ENCODE measurements around the gene NUDT22. TPM values are rescaled to one million over a fixed set of nuclear protein-coding genes. Genes with fewer than 3 reads are reported as not detected.

Gene NUDT22
- polyA plus RNA-seq, 1 donor: 33.8 TPM

- H3K4me3 ChIP-seq (ENCODE audit: low read length): peak overlapping the region; percentile 98
- no peak overlapping the region for H3K27ac ChIP-seq (ENCODE audit: low read length)
- no peak for DNase-seq
- WGBS (ENCODE audit: insufficient coverage, low lambda C conversion rate): no CpG with 5 or more reads among the region's 3 CpGs
- H3K36me3 ChIP-seq (ENCODE audit: control insufficient read depth, insufficient read depth, low read length): peaks cover 15% of the 10 kb centered on the region
- no peaks in the 10 kb centered on the region for H3K27me3 ChIP-seq (ENCODE audit: control insufficient read depth, insufficient read depth, low read length)
- no peaks in the 10 kb centered on the region for H3K9me3 ChIP-seq (ENCODE audit: control insufficient read depth, low read depth, low read length)
- peaks cover 45% of the 10 kb centered on the region for H3K4me1 ChIP-seq (ENCODE audit: control insufficient read depth, insufficient read depth, low read length)
These were observed 1.4 kb downstream of the NUDT22 start for GRCh38 chr11:64227405-64227956.

- Histone ChIP-seq H3K9me3 (ENCODE audit: control insufficient read depth, low read depth, low read length) (no peaks in the 10 kb centered on the region), H3K27ac (ENCODE audit: low read length) (peak overlapping the region; percentile 85), H3K4me1 (ENCODE audit: control insufficient read depth, insufficient read depth, low read length) (peaks cover 47% of the 10 kb centered on the region), H3K27me3 (ENCODE audit: control insufficient read depth, insufficient read depth, low read length) (no peaks in the 10 kb centered on the region), H3K36me3 (ENCODE audit: control insufficient read depth, insufficient read depth, low read length) (peaks cover 3% of the 10 kb centered on the region), H3K4me3 (ENCODE audit: low read length) (peak overlapping the region; percentile 87)
- no CpG with 5 or more reads among the region's 12 CpGs for WGBS (ENCODE audit: insufficient coverage, low lambda C conversion rate)
- DNase-seq: no peak
These were observed 3.1 kb downstream of the NUDT22 start for GRCh38 chr11:64229090-64229743.

- Histone ChIP-seq H3K27ac (ENCODE audit: low read length) (peak overlapping the region; percentile 85), H3K4me1 (ENCODE audit: control insufficient read depth, insufficient read depth, low read length) (peaks cover 47% of the 10 kb centered on the region), H3K4me3 (ENCODE audit: low read length) (peak overlapping the region; percentile 87), H3K36me3 (ENCODE audit: control insufficient read depth, insufficient read depth, low read length) (no peaks in the 10 kb centered on the region), H3K27me3 (ENCODE audit: control insufficient read depth, insufficient read depth, low read length) (no peaks in the 10 kb centered on the region), H3K9me3 (ENCODE audit: control insufficient read depth, low read depth, low read length) (no peaks in the 10 kb centered on the region)
- 0% methylated on average over 1 of the region's 13 CpGs for WGBS (ENCODE audit: insufficient coverage, low lambda C conversion rate)
- DNase-seq: peak in 1 of 2 donors; percentile 72
These were observed 3.7 kb downstream of the NUDT22 start for GRCh38 chr11:64229744-64230170.

GRCh38 chr11:64230171-64230984 is 4.3 kb downstream of the NUDT22 start, which contains the start of gene DNAJC4:
Gene DNAJC4 (plus strand): TSS chr11:64230548. CDS start chr11:64230855, 307 bp downstream.
- no CpG with 5 or more reads among the region's 62 CpGs for WGBS (ENCODE audit: insufficient coverage, low lambda C conversion rate)
- no peaks in the 10 kb centered on the region for H3K36me3 ChIP-seq (ENCODE audit: control insufficient read depth, insufficient read depth, low read length)
- peak; percentile 92 to 96 for DNase-seq
- H3K4me1 ChIP-seq (ENCODE audit: control insufficient read depth, insufficient read depth, low read length): peaks cover 44% of the 10 kb centered on the region
- H3K4me3 ChIP-seq (ENCODE audit: low read length): peak within 1 kb of the TSS; percentile 87
- H3K27me3 ChIP-seq (ENCODE audit: control insufficient read depth, insufficient read depth, low read length): no peaks in the 10 kb centered on the region
- H3K9me3 ChIP-seq (ENCODE audit: control insufficient read depth, low read depth, low read length): no peaks in the 10 kb centered on the region
- peak within 1 kb of the TSS; percentile 85 for H3K27ac ChIP-seq (ENCODE audit: low read length)

- WGBS (ENCODE audit: insufficient coverage, low lambda C conversion rate): no CpG with 5 or more reads among the region's 8 CpGs
- Histone ChIP-seq H3K36me3 (ENCODE audit: control insufficient read depth, insufficient read depth, low read length) (peaks cover 2% of the 10 kb centered on the region), H3K27me3 (ENCODE audit: control insufficient read depth, insufficient read depth, low read length) (no peaks in the 10 kb centered on the region), H3K4me3 (ENCODE audit: low read length) (peak overlapping the region; percentile 87), H3K4me1 (ENCODE audit: control insufficient read depth, insufficient read depth, low read length) (peaks cover 48% of the 10 kb centered on the region), H3K27ac (ENCODE audit: low read length) (peak overlapping the region; percentile 85), H3K9me3 (ENCODE audit: control insufficient read depth, low read depth, low read length) (no peaks in the 10 kb centered on the region)
- DNase-seq: no peak
These were observed 4.9 kb downstream of the NUDT22 start for GRCh38 chr11:64230985-64231365.

GRCh38 chr11:64231546-64231945 is 5.5 kb downstream of the NUDT22 start:
- Histone ChIP-seq H3K27me3 (ENCODE audit: control insufficient read depth, insufficient read depth, low read length) (no peaks in the 10 kb centered on the region), H3K27ac (ENCODE audit: low read length) (no peak overlapping the region), H3K4me1 (ENCODE audit: control insufficient read depth, insufficient read depth, low read length) (peaks cover 47% of the 10 kb centered on the region), H3K9me3 (ENCODE audit: control insufficient read depth, low read depth, low read length) (no peaks in the 10 kb centered on the region), H3K36me3 (ENCODE audit: control insufficient read depth, insufficient read depth, low read length) (peaks cover 5% of the 10 kb centered on the region), H3K4me3 (ENCODE audit: low read length) (no peak overlapping the region)
- no peak for DNase-seq
- WGBS (ENCODE audit: insufficient coverage, low lambda C conversion rate): no CpG with 5 or more reads among the region's 7 CpGs

GRCh38 chr11:64232182-64232966 is 6.3 kb downstream of the NUDT22 start:
- Histone ChIP-seq H3K4me3 (ENCODE audit: low read length) (no peak overlapping the region), H3K4me1 (ENCODE audit: control insufficient read depth, insufficient read depth, low read length) (peaks cover 45% of the 10 kb centered on the region), H3K27me3 (ENCODE audit: control insufficient read depth, insufficient read depth, low read length) (no peaks in the 10 kb centered on the region), H3K9me3 (ENCODE audit: control insufficient read depth, low read depth, low read length) (no peaks in the 10 kb centered on the region), H3K36me3 (ENCODE audit: control insufficient read depth, insufficient read depth, low read length) (peaks cover 5% of the 10 kb centered on the region), H3K27ac (ENCODE audit: low read length) (no peak overlapping the region)
- no CpG with 5 or more reads among the region's 15 CpGs for WGBS (ENCODE audit: insufficient coverage, low lambda C conversion rate)
- DNase-seq: no peak

GRCh38 chr11:64232967-64233315 is 6.9 kb downstream of the NUDT22 start:
- DNase-seq: no peak
- Histone ChIP-seq H3K27ac (ENCODE audit: low read length) (no peak overlapping the region), H3K4me3 (ENCODE audit: low read length) (no peak overlapping the region), H3K4me1 (ENCODE audit: control insufficient read depth, insufficient read depth, low read length) (peaks cover 47% of the 10 kb centered on the region), H3K27me3 (ENCODE audit: control insufficient read depth, insufficient read depth, low read length) (no peaks in the 10 kb centered on the region), H3K9me3 (ENCODE audit: control insufficient read depth, low read depth, low read length) (no peaks in the 10 kb centered on the region), H3K36me3 (ENCODE audit: control insufficient read depth, insufficient read depth, low read length) (peaks cover 6% of the 10 kb centered on the region)
- 90% methylated on average over 2 of the region's 8 CpGs for WGBS (ENCODE audit: insufficient coverage, low lambda C conversion rate)

GRCh38 chr11:64233913-64234586 is 8.0 kb downstream of the NUDT22 start, which contains the start of gene VEGFB:
Gene VEGFB (plus strand): TSS chr11:64234584. CDS start chr11:64234834, 250 bp downstream.
- Histone ChIP-seq H3K27ac (ENCODE audit: low read length) (peak within 1 kb of the TSS; percentile 23), H3K4me1 (ENCODE audit: control insufficient read depth, insufficient read depth, low read length) (peaks cover 51% of the 10 kb centered on the region), H3K27me3 (ENCODE audit: control insufficient read depth, insufficient read depth, low read length) (no peaks in the 10 kb centered on the region), H3K36me3 (ENCODE audit: control insufficient read depth, insufficient read depth, low read length) (peaks cover 17% of the 10 kb centered on the region), H3K9me3 (ENCODE audit: control insufficient read depth, low read depth, low read length) (no peaks in the 10 kb centered on the region), H3K4me3 (ENCODE audit: low read length) (peak within 1 kb of the TSS; percentile 71)
- no CpG with 5 or more reads among the region's 62 CpGs for WGBS (ENCODE audit: insufficient coverage, low lambda C conversion rate)
- peak; percentile 50 to 75 for DNase-seq

Data from large intestine (tissue), 3 donors.